DMS79 treated with DMSO at 0.1 percent for 48 hours (cell line): Measurements from ENCODE around the gene GRID1.
"Not testable (repeated sequence)": the region's sequence is repeated elsewhere in the genome, so short reads cannot be mapped to it uniquely, and the experiment has no call there.

Source experiments
- DNase-seq: peaks from one replicate; lab custom pipeline; 2025; lab: John Stamatoyannopoulos, UW

Gene GRID1

GRCh38 chr10:86138551-86139065 lies 228.0 kb downstream of the GRID1 start:
- no peak for DNase-seq

DNA sequence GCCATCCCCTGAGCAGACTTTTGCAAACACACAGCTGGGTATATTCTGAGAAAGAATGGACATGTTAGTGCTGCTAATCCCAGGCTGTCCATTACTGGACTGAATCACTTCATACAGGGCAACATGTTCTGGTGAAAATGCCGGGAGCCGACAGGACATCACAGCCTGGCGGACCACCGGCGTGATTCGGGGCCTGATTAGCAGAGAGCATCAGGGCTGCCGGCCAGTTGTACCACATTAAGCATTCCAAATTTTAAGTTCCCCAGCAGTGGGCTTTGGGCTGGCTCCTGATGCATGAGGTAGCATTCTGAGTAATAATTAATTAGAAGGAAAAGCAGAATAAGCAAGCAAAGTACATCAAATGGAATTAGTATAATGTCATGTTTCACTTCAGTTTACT lies 229.0 kb downstream of the GRID1 start:
- DNase-seq: no peak

GRCh38 chr10:86136934-86137333 lies 229.7 kb downstream of the GRID1 start:
- no peak for DNase-seq

DNA sequence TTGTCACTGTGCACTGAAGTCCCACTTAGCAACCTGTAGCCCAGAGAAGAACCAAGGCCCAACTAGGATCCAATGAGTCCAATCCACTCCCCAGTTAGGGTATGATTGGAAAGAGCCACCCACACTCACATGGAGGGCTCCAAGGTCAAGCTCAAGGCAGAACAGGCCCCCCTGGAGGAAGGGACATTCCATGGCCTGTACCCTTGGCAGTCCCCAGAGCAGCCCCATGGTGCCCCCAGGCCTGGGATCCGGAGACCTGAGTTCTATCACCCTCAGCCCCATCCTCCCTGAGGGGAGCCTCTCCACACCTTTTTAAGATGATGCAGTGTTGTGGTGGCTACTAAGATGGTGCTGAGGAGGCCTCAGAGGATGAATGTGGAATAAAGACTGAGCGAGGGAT lies 231.4 kb downstream of the GRID1 start:
- DNase-seq: no peak

DNA sequence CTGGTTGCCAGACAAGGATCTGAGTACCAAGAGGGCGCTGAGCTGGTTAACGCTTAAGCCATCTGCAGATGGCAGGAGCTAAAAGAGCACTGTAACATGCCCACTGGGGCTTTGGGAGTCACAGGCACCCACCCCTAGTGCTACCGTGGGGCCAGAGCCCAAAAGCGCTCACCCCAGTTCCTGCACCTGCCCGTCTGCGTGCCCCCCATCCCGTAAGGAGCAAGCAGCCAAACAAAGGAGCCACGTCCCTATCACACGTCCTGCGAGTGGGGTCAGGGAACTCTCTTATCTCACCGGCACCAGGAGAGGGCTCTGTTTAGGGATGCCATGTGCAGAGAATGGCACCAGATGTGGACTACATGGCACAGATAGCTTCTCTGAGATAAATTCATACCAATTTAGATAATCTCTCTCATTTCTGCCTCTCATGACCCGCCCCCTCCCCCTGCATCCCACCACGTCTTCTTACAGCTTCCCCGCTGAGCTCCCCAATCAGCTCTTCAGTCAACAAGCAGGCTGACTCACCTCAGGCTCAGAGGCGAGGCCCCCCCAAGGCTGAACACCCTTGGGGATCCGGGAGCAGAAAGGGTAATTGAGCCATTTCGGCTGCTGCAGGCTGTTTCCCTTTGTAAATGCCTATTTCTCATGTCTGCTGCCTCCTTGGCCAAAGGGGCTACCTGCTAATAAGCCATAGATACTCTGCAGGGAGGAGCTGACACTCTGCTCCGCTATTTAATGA lies 235.7 kb downstream of the GRID1 start:
- no peak for DNase-seq

DNA sequence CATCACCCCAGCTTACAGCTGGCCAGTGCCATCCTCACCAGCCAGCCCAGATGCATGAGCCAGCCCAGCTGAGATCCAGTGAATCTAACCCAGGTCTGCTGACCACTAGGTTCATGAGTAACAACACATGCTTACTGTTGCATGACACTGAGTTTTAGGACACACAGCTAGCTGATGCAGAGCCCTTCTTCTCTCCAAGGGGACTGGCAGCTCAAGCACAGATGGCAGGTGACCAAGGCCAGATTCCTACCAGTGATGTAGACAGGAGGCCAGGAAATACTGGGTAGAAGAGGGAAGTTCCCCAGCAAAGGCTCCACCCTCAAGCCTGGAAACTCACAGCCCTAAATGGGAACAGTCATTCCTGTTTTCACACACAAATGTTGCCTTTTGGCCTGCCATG lies 236.6 kb downstream of the GRID1 start:
- DNase-seq: no peak

- no peak for DNase-seq
Observed at GRCh38 chr10:86128360-86128759, 238.2 kb downstream of the GRID1 start.

- DNase-seq: no peak
Observed at GRCh38 chr10:86127274-86127819, 239.2 kb downstream of the GRID1 start.

- DNase-seq: no peak
Observed at GRCh38 chr10:86124734-86125133, 241.9 kb downstream of the GRID1 start.

DNA sequence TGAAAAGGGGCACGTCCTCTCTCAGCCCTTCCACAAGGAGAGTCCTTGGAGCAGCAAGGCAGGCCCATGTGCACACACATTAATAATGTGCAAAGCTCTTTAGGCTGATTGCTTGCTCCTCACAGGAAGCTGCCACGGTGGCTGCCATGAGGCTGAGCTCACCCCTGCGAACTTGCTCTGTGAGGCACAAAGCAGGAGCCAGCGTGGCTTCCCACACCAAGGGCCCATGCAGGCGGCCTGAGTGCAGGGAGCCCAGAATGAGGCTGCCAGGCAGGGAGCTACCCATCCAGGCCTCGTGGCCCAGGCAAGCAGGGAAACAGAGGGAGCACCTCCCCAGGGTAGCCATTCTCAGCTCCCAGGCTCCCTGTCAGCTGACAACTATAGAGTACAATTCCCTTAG lies 242.9 kb downstream of the GRID1 start:
- no peak for DNase-seq

GRCh38 chr10:86123304-86123703 lies 243.3 kb downstream of the GRID1 start:
- DNase-seq: no peak

- DNase-seq: no peak
Observed at GRCh38 chr10:86122646-86123045, 243.9 kb downstream of the GRID1 start.

- DNase-seq: no peak
Observed at GRCh38 chr10:86121200-86121599, 245.4 kb downstream of the GRID1 start.

- DNase-seq: no peak
Observed at GRCh38 chr10:86117051-86117450, 249.5 kb downstream of the GRID1 start.

DNA sequence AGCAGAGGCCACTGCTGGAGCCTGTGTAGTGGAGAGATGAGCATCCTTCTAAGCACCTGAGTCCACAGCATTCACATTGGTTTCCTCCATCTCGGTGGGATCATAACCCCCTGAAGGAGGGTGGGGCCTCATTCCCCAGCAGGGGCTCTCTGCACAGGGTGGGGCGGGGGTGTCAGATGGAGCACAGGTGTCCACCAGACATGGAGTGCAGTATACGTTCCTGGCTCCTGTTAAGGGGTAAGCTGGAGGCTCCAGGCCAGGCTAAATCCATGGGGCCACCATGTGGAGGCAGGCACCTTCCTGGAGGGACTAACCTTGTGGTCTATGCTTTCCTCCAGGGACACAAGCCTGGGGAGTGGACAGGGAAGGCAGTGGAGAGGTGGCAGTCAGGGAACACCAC lies 252.6 kb downstream of the GRID1 start:
- DNase-seq: no peak

DNA sequence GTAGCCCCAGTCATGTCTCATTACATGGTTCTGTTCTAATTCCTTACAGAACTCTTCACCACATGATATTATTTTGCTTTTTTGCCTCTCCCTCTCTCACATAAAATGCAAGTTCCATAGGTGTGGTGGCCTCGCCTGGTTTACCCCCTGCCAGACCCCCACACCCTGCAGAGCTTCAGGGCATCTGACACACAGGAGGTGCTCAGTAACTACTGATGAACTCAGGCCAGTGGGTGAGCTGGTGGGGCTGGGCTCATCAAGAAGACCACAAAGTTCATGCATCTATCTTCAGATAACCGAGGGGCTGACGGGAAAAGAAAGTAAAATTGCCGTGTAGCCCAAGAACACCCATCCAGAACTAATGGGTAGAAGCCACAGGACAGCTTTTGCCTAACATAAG lies 253.1 kb downstream of the GRID1 start:
- no peak for DNase-seq

- no peak for DNase-seq
Observed at GRCh38 chr10:86113044-86113443, 253.6 kb downstream of the GRID1 start.

DNA sequence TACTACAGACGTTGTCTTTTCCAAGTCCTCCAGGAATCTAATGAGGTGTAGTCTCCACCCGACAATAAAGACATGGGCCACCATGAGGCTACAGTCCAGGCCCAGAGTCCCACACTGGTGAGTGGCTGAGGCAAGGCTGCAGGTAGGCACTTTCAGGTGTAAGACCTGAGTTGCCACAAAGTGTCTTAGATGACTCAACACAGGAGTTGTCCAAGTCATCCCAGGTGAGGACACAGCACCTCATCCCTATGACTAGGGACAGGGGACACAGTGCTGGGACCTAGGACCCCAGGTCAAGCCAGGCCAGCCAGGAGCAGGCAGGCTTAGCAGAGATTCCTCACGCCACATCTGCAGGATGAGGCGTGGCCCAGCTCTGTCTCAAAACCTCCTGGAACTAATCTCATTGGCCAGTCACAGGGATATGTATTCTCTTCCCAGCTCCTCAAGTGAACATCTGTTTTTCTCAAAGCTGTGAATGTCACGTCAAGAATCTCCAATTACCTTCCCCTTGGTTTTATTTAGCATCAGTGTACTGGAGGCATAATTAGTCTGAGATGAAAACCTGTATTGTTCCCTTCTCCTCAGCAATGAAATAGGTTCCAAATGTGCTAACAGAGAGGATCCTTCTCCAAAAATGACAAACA lies 254.6 kb downstream of the GRID1 start:
- DNase-seq: no peak

DNA sequence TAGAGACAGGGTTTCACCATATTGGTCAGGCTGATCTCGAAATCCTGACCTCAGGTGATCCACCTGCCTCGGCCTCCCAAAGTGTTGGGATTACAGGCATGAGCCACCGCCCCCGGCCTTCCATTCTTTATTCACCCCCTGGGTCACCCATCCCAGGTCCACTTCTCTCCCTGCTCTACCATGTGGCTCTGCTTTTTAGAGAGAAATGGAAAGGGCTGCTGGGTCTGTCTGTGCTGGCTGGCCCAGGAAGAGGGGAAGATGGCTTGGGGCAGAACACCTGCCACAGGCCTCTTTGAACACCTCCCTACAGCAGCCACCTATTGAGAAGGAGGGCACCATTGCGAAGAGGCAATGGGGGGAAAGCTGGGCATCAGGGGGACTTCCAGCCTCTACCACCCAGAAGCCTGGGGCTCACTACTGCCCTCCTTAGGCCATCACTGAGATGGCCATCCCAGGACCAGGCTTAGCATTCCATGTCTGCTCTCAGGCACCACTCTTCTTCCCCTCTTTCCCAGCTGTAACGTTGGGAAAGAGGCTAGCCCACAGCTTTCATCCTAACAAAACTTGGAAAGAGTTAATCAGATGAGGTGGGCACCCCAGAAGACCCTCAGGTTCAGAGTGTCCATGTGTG lies 256.3 kb downstream of the GRID1 start:
- no peak for DNase-seq

GRCh38 chr10:86109421-86109820 lies 257.2 kb downstream of the GRID1 start:
- DNase-seq: no peak

DNA sequence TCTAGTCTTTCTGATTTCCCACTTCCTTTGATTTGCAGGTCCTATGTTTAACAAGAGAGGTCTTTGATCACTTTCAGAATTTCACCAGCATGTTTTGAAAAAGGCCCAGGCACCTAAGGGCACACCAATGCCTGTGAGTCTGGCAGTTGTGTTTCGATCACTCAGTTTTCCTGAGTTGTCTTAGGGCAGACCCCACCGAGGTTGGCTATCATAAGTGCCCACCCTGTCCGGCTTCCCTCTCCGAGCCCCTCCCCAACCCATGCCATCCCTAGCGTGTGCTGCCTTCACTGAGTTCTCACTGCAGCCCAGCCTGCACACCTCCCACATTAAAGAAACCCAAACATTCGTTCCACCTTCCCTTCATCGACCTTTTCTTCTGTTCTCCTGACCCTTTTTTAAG lies 257.9 kb downstream of the GRID1 start:
- no peak for DNase-seq

GRCh38 chr10:86107611-86108310 lies 258.8 kb downstream of the GRID1 start:
- DNase-seq: not testable (repeated sequence)
